HepG2 (cell line): ENCODE data around the gene CBLN3. TPM values are rescaled to one million over a fixed set of nuclear protein-coding genes. Genes with fewer than 3 reads are reported as not detected.

Experiments
- CREB1 ChIP-seq, 2 experiments: fragments of 450-650 bp in 1 of 2; IDR thresholded peaks; 2 replicates each; pipeline ENCODE4 v1.6.1; 2016 to 2017; ENCODE audit warnings: control low read depth in 1 of 2, mild to moderate bottlenecking in 1 of 2, missing compliant biosample characterization in 1 of 2, missing genetic modification characterization in 1 of 2
- EZH2 ChIP-seq: conservative IDR thresholded peaks from 2 replicates; pipeline ENCODE4 v1.6.1; 2012; ENCODE audit warnings: mild to moderate bottlenecking, low read depth, low read length, moderate library complexity
- GPN1 ChIP-seq: sonication (generic); formaldehyde crosslinking; IDR thresholded peaks from 2 replicates; pipeline ENCODE4 v1.5.1; 2020; ENCODE audit warnings: missing genetic modification reagents, borderline replicate concordance
- GZF1 ChIP-seq: sonication (generic); formaldehyde crosslinking; IDR thresholded peaks from 2 replicates; pipeline ENCODE4 v1.5.1; 2020; ENCODE audit warnings: mild to moderate bottlenecking, missing genetic modification reagents
- KDM5A ChIP-seq: fragments of 200-600 bp; sonication (generic); IDR thresholded peaks from 2 replicates; pipeline ENCODE4 v1.7.0; 2018; ENCODE audit warnings: antibody characterized with exemption, mild to moderate bottlenecking, low read length, borderline replicate concordance
- MAFF ChIP-seq: IDR thresholded peaks from 2 replicates; pipeline ENCODE4 v1.6.1; 2011; ENCODE audit warnings: low read depth, low read length, improper control_type of control experiment
- NR2F6 ChIP-seq, 2 experiments: IDR thresholded peaks; 2 replicates each; pipeline ENCODE4 v1.6.1; 2016; ENCODE audit warnings: antibody characterized with exemption in 1 of 2, mild to moderate bottlenecking in 1 of 2
- REPIN1 ChIP-seq: sonication (generic); formaldehyde crosslinking; IDR thresholded peaks from 2 replicates; pipeline ENCODE4 v1.8.0; 2022; ENCODE audit warnings: missing genetic modification reagents, low read depth, mild to moderate bottlenecking, borderline replicate concordance
- SATB2 ChIP-seq: sonication (generic); formaldehyde crosslinking; IDR thresholded peaks from 2 replicates; pipeline ENCODE4 v1.5.0; 2020; ENCODE audit warnings: missing genetic modification reagents
- SIN3B ChIP-seq: fragments of 150-350 bp; IDR thresholded peaks from 2 replicates; pipeline ENCODE4 v1.6.1; 2014; ENCODE audit warnings: low read length
- SOX6 ChIP-seq, 2 experiments: fragments of 450-650 bp in 1 of 2; sonication (generic) in 1 of 2; formaldehyde crosslinking in 1 of 2; IDR thresholded peaks; 2 replicates each; pipeline versions ENCODE4 v1.4.0 to v1.6.1; 2017 to 2020; ENCODE audit warnings: antibody characterized with exemption in 1 of 2, mild to moderate bottlenecking in 1 of 2, missing genetic modification reagents in 1 of 2
- STAT5B ChIP-seq: sonication (generic); formaldehyde crosslinking; IDR thresholded peaks from 2 replicates; pipeline ENCODE4 v1.4.0; 2020; ENCODE audit warnings: missing genetic modification reagents
- TAF15 ChIP-seq: fragments of 200-400 bp; formaldehyde crosslinking; IDR thresholded peaks from one replicate; pipeline ENCODE4 v1.6.1; 2018; ENCODE audit warnings: mild to moderate bottlenecking, low read depth, low read length; ENCODE audit not compliant: poor library complexity, severe bottlenecking
- TIGD3 ChIP-seq: sonication (generic); formaldehyde crosslinking; IDR thresholded peaks from 2 replicates; pipeline ENCODE4 v1.5.1; 2020; ENCODE audit warnings: mild to moderate bottlenecking, missing genetic modification reagents, borderline replicate concordance
- ZBTB21 ChIP-seq: sonication (generic); formaldehyde crosslinking; IDR thresholded peaks from 2 replicates; pipeline ENCODE4 v1.4.0; 2020; ENCODE audit warnings: missing genetic modification reagents
- ZFP37 ChIP-seq: sonication (generic); formaldehyde crosslinking; IDR thresholded peaks from 2 replicates; pipeline ENCODE4 v1.4.0; 2020; ENCODE audit warnings: missing genetic modification reagents, borderline replicate concordance
- ZFX ChIP-seq: sonication (generic); formaldehyde crosslinking; IDR thresholded peaks from 2 replicates; pipeline ENCODE4 v1.4.0; 2020; ENCODE audit warnings: mild to moderate bottlenecking, low read depth, missing genetic modification reagents, moderate library complexity
- ZKSCAN5 ChIP-seq: sonication (generic); formaldehyde crosslinking; IDR thresholded peaks from 2 replicates; pipeline ENCODE4 v1.5.1; 2020; ENCODE audit warnings: mild to moderate bottlenecking, missing genetic modification reagents
- ZNF17 ChIP-seq: sonication (generic); formaldehyde crosslinking; IDR thresholded peaks from 2 replicates; pipeline ENCODE4 v1.5.0; 2020; ENCODE audit warnings: mild to moderate bottlenecking, missing genetic modification reagents
- ZNF282 ChIP-seq: fragments of 450-650 bp; IDR thresholded peaks from 2 replicates; pipeline ENCODE4 v1.6.1; 2018; ENCODE audit not compliant: partially characterized antibody
- ZNF468 ChIP-seq: sonication (generic); formaldehyde crosslinking; IDR thresholded peaks from 2 replicates; pipeline ENCODE4 v1.8.0; 2022; ENCODE audit warnings: mild to moderate bottlenecking, moderate library complexity, missing genetic modification reagents
- ZNF629 ChIP-seq: sonication (generic); formaldehyde crosslinking; conservative IDR thresholded peaks from 2 replicates; pipeline ENCODE4 v1.5.0; 2020; ENCODE audit warnings: missing genetic modification reagents
- ZNF7 ChIP-seq: IDR thresholded peaks from 2 replicates; pipeline ENCODE4 v1.6.1; 2016; ENCODE audit warnings: missing biosample characterization, missing genetic modification reagents
- polyA plus RNA-seq, 8 experiments: library from polyadenylated mRNA; depleted of rRNA in 3 of 8; stranded (reverse) in 7 of 8; unstranded in 1 of 8; fragments of >200 nt; fragmentation: Illumina TruSeq in 4 of 8; extraction: Trizol in 4 of 8; gene quantifications; 2 replicates each; pipeline versions ENCODE4 v1.2.1 to v1.2.3, GENCODE V29; 2011 to 2016; ENCODE audit warnings: low read depth in 4 of 8, missing spikeins in 1 of 8, mixed read lengths in 1 of 8; ENCODE audit not compliant: insufficient read depth in 1 of 8
- total RNA-seq, 5 experiments: library from RNA; depleted of rRNA; stranded (reverse); fragments of >200 nt; fragmentation: Illumina TruSeq; extraction: Trizol; gene quantifications; 2 replicates each; pipeline ENCODE4 v1.2.3, GENCODE V29; 2016; ENCODE audit warnings: low read depth in 1 of 5
- TF ChIP-seq, protein P1 (sequence below): sonication (generic); formaldehyde crosslinking; IDR thresholded peaks from 2 replicates; pipeline ENCODE4 v1.5.1; 2020; ENCODE audit warnings: missing genetic modification reagents, mild to moderate bottlenecking, borderline replicate concordance
- TF ChIP-seq, protein P2 (sequence below): sonication (generic); formaldehyde crosslinking; IDR thresholded peaks from 2 replicates; pipeline ENCODE4 v1.5.1; 2020; ENCODE audit warnings: missing genetic modification reagents, mild to moderate bottlenecking, borderline replicate concordance
- TF ChIP-seq, protein P3 (sequence below): sonication (generic); formaldehyde crosslinking; IDR thresholded peaks from 2 replicates; pipeline ENCODE4 v1.5.1; 2020; ENCODE audit warnings: missing genetic modification reagents, mild to moderate bottlenecking, borderline replicate concordance

Gene CBLN3
- total and polyA plus RNA-seq, 2 of the 13 experiments (the other 11 are each of a cell fraction or from before 2014, with no cell fraction given) = 0.66 to 0.98 TPM

- TF ChIP-seq, protein P1, sequence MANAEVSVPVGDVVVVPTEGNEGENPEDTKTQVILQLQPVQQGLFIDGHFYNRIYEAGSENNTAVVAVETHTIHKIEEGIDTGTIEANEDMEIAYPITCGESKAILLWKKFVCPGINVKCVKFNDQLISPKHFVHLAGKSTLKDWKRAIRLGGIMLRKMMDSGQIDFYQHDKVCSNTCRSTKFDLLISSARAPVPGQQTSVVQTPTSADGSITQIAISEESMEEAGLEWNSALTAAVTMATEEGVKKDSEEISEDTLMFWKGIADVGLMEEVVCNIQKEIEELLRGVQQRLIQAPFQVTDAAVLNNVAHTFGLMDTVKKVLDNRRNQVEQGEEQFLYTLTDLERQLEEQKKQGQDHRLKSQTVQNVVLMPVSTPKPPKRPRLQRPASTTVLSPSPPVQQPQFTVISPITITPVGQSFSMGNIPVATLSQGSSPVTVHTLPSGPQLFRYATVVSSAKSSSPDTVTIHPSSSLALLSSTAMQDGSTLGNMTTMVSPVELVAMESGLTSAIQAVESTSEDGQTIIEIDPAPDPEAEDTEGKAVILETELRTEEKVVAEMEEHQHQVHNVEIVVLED (CRISPR knock-in tag) = no peak
- TF ChIP-seq ZNF7 (CRISPR knock-in tag) (no peak), REPIN1 (CRISPR knock-in tag) (no peak), TIGD3 (CRISPR knock-in tag) (no peak), MAFF (no peak), KDM5A (no peak), NR2F6 (IDR thresholded peaks at IDR 0.05) (no peak), NR2F6 (CRISPR knock-in tag; IDR thresholded peaks at IDR 0.05) (no peak), ZFP37 (CRISPR knock-in tag) (no peak), CREB1 (IDR thresholded peaks at IDR 0.05) (no peak), CREB1 (CRISPR knock-in tag; IDR thresholded peaks at IDR 0.05) (no peak), SATB2 (CRISPR knock-in tag) (no peak), ZNF282 (no peak), ZKSCAN5 (CRISPR knock-in tag) (0 out of 2 replicates have a peak, but pooled peaks have one; percentile 24), TAF15 (no peak), ZBTB21 (CRISPR knock-in tag) (no peak), GZF1 (CRISPR knock-in tag) (no peak), SOX6 (IDR thresholded peaks at IDR 0.05) (no peak), SOX6 (CRISPR knock-in tag; IDR thresholded peaks at IDR 0.05) (no peak), EZH2 (no peak), GPN1 (CRISPR knock-in tag) (no peak), ZNF17 (CRISPR knock-in tag) (no peak), SIN3B (no peak), ZNF468 (CRISPR knock-in tag) (no peak), ZNF629 (CRISPR knock-in tag) (no peak), ZFX (no peak), STAT5B (CRISPR knock-in tag) (no peak)
- TF ChIP-seq, protein P2, sequence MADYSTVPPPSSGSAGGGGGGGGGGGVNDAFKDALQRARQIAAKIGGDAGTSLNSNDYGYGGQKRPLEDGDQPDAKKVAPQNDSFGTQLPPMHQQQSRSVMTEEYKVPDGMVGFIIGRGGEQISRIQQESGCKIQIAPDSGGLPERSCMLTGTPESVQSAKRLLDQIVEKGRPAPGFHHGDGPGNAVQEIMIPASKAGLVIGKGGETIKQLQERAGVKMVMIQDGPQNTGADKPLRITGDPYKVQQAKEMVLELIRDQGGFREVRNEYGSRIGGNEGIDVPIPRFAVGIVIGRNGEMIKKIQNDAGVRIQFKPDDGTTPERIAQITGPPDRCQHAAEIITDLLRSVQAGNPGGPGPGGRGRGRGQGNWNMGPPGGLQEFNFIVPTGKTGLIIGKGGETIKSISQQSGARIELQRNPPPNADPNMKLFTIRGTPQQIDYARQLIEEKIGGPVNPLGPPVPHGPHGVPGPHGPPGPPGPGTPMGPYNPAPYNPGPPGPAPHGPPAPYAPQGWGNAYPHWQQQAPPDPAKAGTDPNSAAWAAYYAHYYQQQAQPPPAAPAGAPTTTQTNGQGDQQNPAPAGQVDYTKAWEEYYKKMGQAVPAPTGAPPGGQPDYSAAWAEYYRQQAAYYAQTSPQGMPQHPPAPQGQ (CRISPR knock-in tag) = no peak
- TF ChIP-seq, protein P3, sequence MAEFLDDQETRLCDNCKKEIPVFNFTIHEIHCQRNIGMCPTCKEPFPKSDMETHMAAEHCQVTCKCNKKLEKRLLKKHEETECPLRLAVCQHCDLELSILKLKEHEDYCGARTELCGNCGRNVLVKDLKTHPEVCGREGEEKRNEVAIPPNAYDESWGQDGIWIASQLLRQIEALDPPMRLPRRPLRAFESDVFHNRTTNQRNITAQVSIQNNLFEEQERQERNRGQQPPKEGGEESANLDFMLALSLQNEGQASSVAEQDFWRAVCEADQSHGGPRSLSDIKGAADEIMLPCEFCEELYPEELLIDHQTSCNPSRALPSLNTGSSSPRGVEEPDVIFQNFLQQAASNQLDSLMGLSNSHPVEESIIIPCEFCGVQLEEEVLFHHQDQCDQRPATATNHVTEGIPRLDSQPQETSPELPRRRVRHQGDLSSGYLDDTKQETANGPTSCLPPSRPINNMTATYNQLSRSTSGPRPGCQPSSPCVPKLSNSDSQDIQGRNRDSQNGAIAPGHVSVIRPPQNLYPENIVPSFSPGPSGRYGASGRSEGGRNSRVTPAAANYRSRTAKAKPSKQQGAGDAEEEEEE (CRISPR knock-in tag) = no peak
Observed at GRCh38 chr14:24377657-24378056, 51.8 kb downstream of the CBLN3 start (continued).
